K562 (cell line): Measurements from ENCODE around the gene ORAI2. TPM values are rescaled to one million over a fixed set of nuclear protein-coding genes. Genes with fewer than 3 reads are reported as not detected.

Source experiments
- ATAC-seq: fragments of 200-7000 bp; cut with Tn5 transposase; 3 replicates; pipeline ENCODE4 v1.9.1; 2020; ENCODE audit warnings: moderate library complexity
- BruUV-seq: library from RNA; stranded (reverse); fragments of 400-500 nt; replicated peaks from 2 replicates; lab custom pipeline; 2021; lab: Mats Ljungman, UMichigan
- CTCF ChIA-PET: fragments of 300-600 bp; formaldehyde crosslinking; extraction: SDS; loops from one replicate; lab custom pipeline; 2021; ENCODE audit warnings: low intra/inter-chr PET ratio; lab: Yijun Ruan, JAX
- POLR2A ChIA-PET: fragments of 300-600, 350-650 bp; sonication (Branson Sonifier 250); formaldehyde crosslinking; extraction: SDS; loops from one replicate; lab custom pipeline; 2021; ENCODE audit warnings: antibody characterized with exemption, inconsistent platforms; lab: Yijun Ruan, JAX
- DNase-seq, 4 experiments: peaks; one replicate each; pipeline versions ENCODE4 v3.0.0 to v3.0.0-alpha.2; 2011 to 2018; ENCODE audit warnings: low spot score in 3 of 4, mixed read lengths in 3 of 4; ENCODE audit errors: extremely low read depth in 1 of 4
- FAIRE-seq: peaks from 2 replicates; lab custom pipeline; 2011; peaks lifted over from hg19 to GRCh38; lab: Jason Lieb, UNC
- H2AFZ ChIP-seq: 2 replicates; pipeline ENCODE4 v1.6.0; 2011; ENCODE audit warnings: low read depth, low read length, control low read depth, inconsistent platforms
- H3K27ac ChIP-seq: fragments of 200-600 bp; 3 replicates; pipeline ENCODE4 v1.8.0; 2011; ENCODE audit warnings: low read depth, mild to moderate bottlenecking, control low read depth, inconsistent platforms, low read length, moderate library complexity, mixed read lengths; ENCODE audit errors: extremely low read depth
- H3K27me3 ChIP-seq, 2 experiments: fragments of 300-600 bp in 1 of 2; 2 replicates in 1 of 2; 3 replicates in 1 of 2; pipeline versions ENCODE4 v1.6.0 to v1.8.0; 2011; ENCODE audit warnings: inconsistent platforms in 2 of 2, low read length in 2 of 2, mild to moderate bottlenecking in 1 of 2, mixed read lengths in 1 of 2, moderate library complexity in 1 of 2; ENCODE audit not compliant: control insufficient read depth in 2 of 2, insufficient read depth in 2 of 2
- H3K36me3 ChIP-seq: fragments of 300-600 bp; 3 replicates; pipeline ENCODE4 v1.8.0; 2011; ENCODE audit warnings: mild to moderate bottlenecking, low read length, inconsistent platforms; ENCODE audit not compliant: control insufficient read depth, insufficient read depth
- H3K4me1 ChIP-seq, 2 experiments: fragments of 200-600 bp in 1 of 2; replicated peaks in 1 of 2; 2 replicates in 1 of 2; 3 replicates in 1 of 2; pipeline versions ENCODE4 v1.5.1 to v1.8.0; 2011; ENCODE audit warnings: inconsistent platforms in 2 of 2, low read length in 2 of 2, mild to moderate bottlenecking in 1 of 2, mixed read lengths in 1 of 2, moderate library complexity in 1 of 2; ENCODE audit not compliant: control insufficient read depth in 2 of 2, insufficient read depth in 2 of 2
- H3K4me2 ChIP-seq: 2 replicates; pipeline ENCODE4 v1.6.1; 2011; ENCODE audit warnings: low read length, control low read depth, inconsistent platforms, mixed read lengths; ENCODE audit not compliant: insufficient read depth
- H3K4me3 ChIP-seq: fragments of 200-600 bp; sonication (generic), shearing (Covaris generic); 2 replicates; pipeline ENCODE4 v1.5.1; 2016; ENCODE audit warnings: control low read depth, inconsistent platforms
- H3K79me2 ChIP-seq: fragments of 200-600 bp; 3 replicates; pipeline ENCODE4 v1.8.0; 2011; ENCODE audit warnings: low read length, inconsistent platforms; ENCODE audit not compliant: control insufficient read depth, insufficient read depth
- H3K9ac ChIP-seq, 2 experiments: 2 replicates each; pipeline versions ENCODE4 v1.6.0 to v1.6.1; 2011; ENCODE audit warnings: low read depth in 2 of 2, low read length in 2 of 2, control low read depth in 1 of 2, inconsistent platforms in 1 of 2, mild to moderate bottlenecking in 1 of 2, mixed read lengths in 1 of 2; ENCODE audit not compliant: insufficient read depth in 1 of 2
- H3K9me1 ChIP-seq: one replicate; pipeline ENCODE4 v1.6.0; 2011; ENCODE audit warnings: inconsistent platforms, mild to moderate bottlenecking, low read length, moderate library complexity; ENCODE audit not compliant: control insufficient read depth, insufficient read depth
- H3K9me3 ChIP-seq: replicated peaks from 2 replicates; pipeline ENCODE4 v1.5.1; 2011; ENCODE audit warnings: low read depth, low read length, inconsistent platforms; ENCODE audit not compliant: control insufficient read depth, insufficient read depth
- H4K20me1 ChIP-seq: replicated peaks from 2 replicates; pipeline ENCODE4 v1.6.1; 2011; ENCODE audit warnings: low read length, inconsistent platforms, mixed read lengths; ENCODE audit not compliant: control insufficient read depth, insufficient read depth
- CHD1 ChIP-seq: fragments of 200-600 bp; sonication (generic); IDR thresholded peaks from one replicate; pipeline ENCODE4 v1.6.1; 2012; ENCODE audit warnings: mild to moderate bottlenecking, moderate library complexity, low read length, inconsistent platforms
- DNMT1 ChIP-seq: fragments of 450-650 bp; IDR thresholded peaks from 2 replicates; pipeline ENCODE4 v1.6.1; 2016; ENCODE audit warnings: antibody characterized with exemption, mild to moderate bottlenecking
- EHMT2 ChIP-seq: fragments of 450-650 bp; IDR thresholded peaks from 2 replicates; pipeline ENCODE4 v1.6.1; 2018; ENCODE audit warnings: antibody characterized with exemption
- EZH2 ChIP-seq: IDR thresholded peaks from 2 replicates; pipeline ENCODE4 v1.6.1; 2012; ENCODE audit warnings: low read depth, mild to moderate bottlenecking, inconsistent platforms, low read length, borderline replicate concordance
- FIP1L1 ChIP-seq: fragments of 200-400 bp; formaldehyde crosslinking; IDR thresholded peaks from 2 replicates; pipeline ENCODE4 v1.6.1; 2018; ENCODE audit warnings: mild to moderate bottlenecking, low read depth, low read length; ENCODE audit not compliant: poor library complexity, severe bottlenecking
- MCM3 ChIP-seq: fragments of 450-650 bp; IDR thresholded peaks from 2 replicates; pipeline ENCODE4 v1.6.1; 2016
- MYC ChIP-seq, 2 experiments: fragments of 250-450 bp in 1 of 2; sonication (Bioruptor Pico) in 1 of 2; IDR thresholded peaks; 2 replicates each; pipeline versions ENCODE4 v1.5.1 to v1.6.1; 2012 to 2021; ENCODE audit warnings: low read depth in 2 of 2, borderline replicate concordance in 1 of 2, improper control_type of control experiment in 1 of 2, low read length in 1 of 2, mild to moderate bottlenecking in 1 of 2, moderate library complexity in 1 of 2
- NFE2L1 ChIP-seq: fragments of 450-650 bp; IDR thresholded peaks from 2 replicates; pipeline ENCODE4 v1.6.1; 2016; ENCODE audit warnings: missing genetic modification characterization, low read depth, mild to moderate bottlenecking, missing compliant biosample characterization, moderate library complexity, borderline replicate concordance
- NFIX ChIP-seq: fragments of 250-450 bp; sonication (Bioruptor Pico); IDR thresholded peaks from 2 replicates; pipeline ENCODE4 v1.4.0; 2020; ENCODE audit warnings: low read depth, mild to moderate bottlenecking, moderate library complexity
- SMARCE1 ChIP-seq: fragments of 450-650 bp; IDR thresholded peaks from 2 replicates; pipeline ENCODE4 v1.7.1; 2016; ENCODE audit warnings: mild to moderate bottlenecking
- TCFL5 ChIP-seq: fragments of 250-450 bp; sonication (Bioruptor Pico); conservative IDR thresholded peaks from 2 replicates; pipeline ENCODE4 v1.6.1; 2021; ENCODE audit warnings: mild to moderate bottlenecking, moderate library complexity, matching md5 sums
- ZBTB49 ChIP-seq: sonication (generic); formaldehyde crosslinking; IDR thresholded peaks from 2 replicates; pipeline ENCODE4 v1.8.0; 2022; ENCODE audit warnings: missing genetic modification reagents, mild to moderate bottlenecking, borderline replicate concordance
- ZNF232 ChIP-seq: sonication (generic); formaldehyde crosslinking; IDR thresholded peaks from 2 replicates; pipeline ENCODE4 v1.8.0; 2022; ENCODE audit warnings: mild to moderate bottlenecking, missing genetic modification reagents
- ZSCAN29 ChIP-seq: fragments of 450-650 bp; IDR thresholded peaks from 2 replicates; pipeline ENCODE4 v1.6.1; 2017
- WGBS: fragments of 100-300 bp; shearing (Covaris generic); methylation state at CpG from one replicate; pipeline ENCODE4 v1.1.6; 2016; ENCODE audit warnings: low coverage, mixed read lengths; ENCODE audit not compliant: insufficient coverage; ENCODE audit errors: missing lambda C conversion rate; 5-methylcytosine and 5-hydroxymethylcytosine counted together
- in situ Hi-C: fragments of 300-500 bp; cut with MboI; formaldehyde crosslinking; loops from 4 replicates; pipeline ENCODE4 v1.15.0; 2018; ENCODE audit warnings: inconsistent platforms, mixed read lengths
- intact Hi-C: fragments of 100-400 bp; cut with micrococcal nuclease; formaldehyde crosslinking; loops from 2 replicates; pipeline ENCODE4 v1.14.2; 2022
- polyA plus RNA-seq, 8 experiments: library from polyadenylated mRNA; depleted of rRNA in 4 of 8; stranded (reverse) in 5 of 8; unstranded in 3 of 8; fragments of >200 nt; fragmentation: Nextera tagmentation in 2 of 8; fragmentation: Illumina TruSeq in 1 of 8; extraction: Ambion mirVana in 2 of 8; extraction: Trizol in 1 of 8; gene quantifications; 2 replicates each; pipeline versions ENCODE4 v1.2.1 to v1.2.3, GENCODE V29; 2011 to 2014; ENCODE audit warnings: inconsistent platforms in 1 of 8, missing spikeins in 1 of 8
- total RNA-seq, 7 experiments: library from RNA; depleted of rRNA in 6 of 7; stranded (reverse); fragments of >200 nt in 6 of 7; fragmentation: Illumina TruSeq in 2 of 7; extraction: Trizol in 2 of 7; gene quantifications; 2 replicates each; pipeline versions ENCODE4 v1.2.1 to v1.2.3, GENCODE V29; 2011 to 2021; ENCODE audit warnings: low replicate concordance in 1 of 7
- TF ChIP-seq, protein P1 (sequence below): fragments of 450-650 bp; IDR thresholded peaks from 2 replicates; pipeline ENCODE4 v1.7.0; 2016; ENCODE audit warnings: borderline replicate concordance
- TF ChIP-seq, protein P2 (sequence below): fragments of 250-450 bp; sonication (Bioruptor Pico); IDR thresholded peaks from 2 replicates; pipeline ENCODE4 v1.5.0; 2021

ORAI2 gene
- total and polyA plus RNA-seq, 9 of the 15 experiments (the other 6 are each of a cell fraction or from before 2014, with no cell fraction given), result 1.1 to 27.7 (median 9.2) TPM

GRCh38 chr7:102463841-102464576 is 30.6 kb downstream of the ORAI2 start:
- FAIRE-seq (no peak), ATAC-seq (peak; percentile 2), DNase-seq (peak in 3 of 4 experiments; percentile 41 to 56 (median 46))
- WGBS, result 7% methylated on average over 24 of the region's 24 CpGs
- H3K9me3 ChIP-seq, result no peaks in the 10 kb centered on the region
- intact Hi-C loops (no loop called here), in situ Hi-C loops (loop anchor here (25.0 kb wide), 2 partner anchors 98 to 198 kb away; partner anchors contain the start of genes POLR2J2, POLR2J3, SPDYE2 and SPDYE2B)
- ChIA-PET POLR2A (interaction anchor here (0.5 to 1.4 kb wide), 5 partner anchors 8 to 176 kb away, joined by 3 to 5 read pairs (median 4); no protein-coding TSS in a partner anchor), CTCF (interaction anchor here (0.9 kb wide), 1 partner anchor 67 kb away, joined by 4 read pairs; no protein-coding TSS in a partner anchor)
- H3K27me3 ChIP-seq, result no peaks in the 10 kb centered on the region
- no peaks in the 10 kb centered on the region for H4K20me1 ChIP-seq
- peaks cover 47% of the 10 kb centered on the region for H3K79me2 ChIP-seq
- TSS peak; percentile 57 for BruUV-seq
- H3K36me3 ChIP-seq, result peaks cover 40% of the 10 kb centered on the region; the same call in 2 of the 3 replicates
- peak overlapping the region; percentile 95 for H3K4me2 ChIP-seq
- peak overlapping the region; percentile 93 for H3K4me3 ChIP-seq
- peak overlapping the region; percentile 86 for H3K27ac ChIP-seq
- peaks cover 5% of the 10 kb centered on the region for H3K9me1 ChIP-seq
- H3K9ac ChIP-seq, result peak overlapping the region; percentile 96
- H2AFZ ChIP-seq, result peak overlapping the region; percentile 98
- peaks cover 11 to 54% of the 10 kb centered on the region in 2 experiments; a peak in 3 of 5 replicates for H3K4me1 ChIP-seq
- no peak for TF ChIP-seq CHD1
- TF ChIP-seq NFE2L1 (tag), result no peak
- TF ChIP-seq MCM3, result no peak
- no peak for TF ChIP-seq MYC (IDR thresholded peaks at IDR 0.05; ENCODE audit: low read depth, low read length)
- peak; percentile 71; the same call in 1 of the 2 replicates for TF ChIP-seq MYC (CRISPR knock-in tag; IDR thresholded peaks at IDR 0.05; ENCODE audit: borderline replicate concordance, low read depth)
- TF ChIP-seq FIP1L1, result no peak
- TF ChIP-seq SMARCE1, result peak; percentile 49; the same call in 1 of the 2 replicates
- TF ChIP-seq EZH2, result no peak
- 0 out of 2 replicates have a peak, but pooled peaks have one; percentile 65 for TF ChIP-seq ZNF232 (CRISPR knock-in tag)
- no peak for TF ChIP-seq NFIX (CRISPR knock-in tag)
- TF ChIP-seq DNMT1, result 0 out of 2 replicates have a peak, but pooled peaks have one; percentile 25
- 0 out of 2 replicates have a peak, but pooled peaks have one; percentile 29 for TF ChIP-seq ZBTB49 (CRISPR knock-in tag)
- TF ChIP-seq, protein P1, sequence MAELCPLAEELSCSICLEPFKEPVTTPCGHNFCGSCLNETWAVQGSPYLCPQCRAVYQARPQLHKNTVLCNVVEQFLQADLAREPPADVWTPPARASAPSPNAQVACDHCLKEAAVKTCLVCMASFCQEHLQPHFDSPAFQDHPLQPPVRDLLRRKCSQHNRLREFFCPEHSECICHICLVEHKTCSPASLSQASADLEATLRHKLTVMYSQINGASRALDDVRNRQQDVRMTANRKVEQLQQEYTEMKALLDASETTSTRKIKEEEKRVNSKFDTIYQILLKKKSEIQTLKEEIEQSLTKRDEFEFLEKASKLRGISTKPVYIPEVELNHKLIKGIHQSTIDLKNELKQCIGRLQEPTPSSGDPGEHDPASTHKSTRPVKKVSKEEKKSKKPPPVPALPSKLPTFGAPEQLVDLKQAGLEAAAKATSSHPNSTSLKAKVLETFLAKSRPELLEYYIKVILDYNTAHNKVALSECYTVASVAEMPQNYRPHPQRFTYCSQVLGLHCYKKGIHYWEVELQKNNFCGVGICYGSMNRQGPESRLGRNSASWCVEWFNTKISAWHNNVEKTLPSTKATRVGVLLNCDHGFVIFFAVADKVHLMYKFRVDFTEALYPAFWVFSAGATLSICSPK, result 0 out of 2 replicates have a peak, but pooled peaks have one; percentile 47
- TF ChIP-seq EHMT2, result no peak
- TF ChIP-seq TCFL5, result no peak
- TF ChIP-seq, protein P2, sequence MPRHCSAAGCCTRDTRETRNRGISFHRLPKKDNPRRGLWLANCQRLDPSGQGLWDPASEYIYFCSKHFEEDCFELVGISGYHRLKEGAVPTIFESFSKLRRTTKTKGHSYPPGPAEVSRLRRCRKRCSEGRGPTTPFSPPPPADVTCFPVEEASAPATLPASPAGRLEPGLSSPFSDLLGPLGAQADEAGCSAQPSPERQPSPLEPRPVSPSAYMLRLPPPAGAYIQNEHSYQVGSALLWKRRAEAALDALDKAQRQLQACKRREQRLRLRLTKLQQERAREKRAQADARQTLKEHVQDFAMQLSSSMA (CRISPR knock-in tag), result peak; percentile 60; the same call in 1 of the 2 replicates
- 0 out of 2 replicates have a peak, but pooled peaks have one; percentile 30 for TF ChIP-seq ZSCAN29
